ENCODE measurements around the gene OSBPL3.

GRCh38 chr7:24848878-24849277 is 131.1 kb downstream of the OSBPL3 start:
- TF ChIP-seq EZH2 (IDR thresholded peaks at IDR 0.05; ENCODE audit: borderline replicate concordance, low read length): no peak
- TF ChIP-seq, protein P1, sequence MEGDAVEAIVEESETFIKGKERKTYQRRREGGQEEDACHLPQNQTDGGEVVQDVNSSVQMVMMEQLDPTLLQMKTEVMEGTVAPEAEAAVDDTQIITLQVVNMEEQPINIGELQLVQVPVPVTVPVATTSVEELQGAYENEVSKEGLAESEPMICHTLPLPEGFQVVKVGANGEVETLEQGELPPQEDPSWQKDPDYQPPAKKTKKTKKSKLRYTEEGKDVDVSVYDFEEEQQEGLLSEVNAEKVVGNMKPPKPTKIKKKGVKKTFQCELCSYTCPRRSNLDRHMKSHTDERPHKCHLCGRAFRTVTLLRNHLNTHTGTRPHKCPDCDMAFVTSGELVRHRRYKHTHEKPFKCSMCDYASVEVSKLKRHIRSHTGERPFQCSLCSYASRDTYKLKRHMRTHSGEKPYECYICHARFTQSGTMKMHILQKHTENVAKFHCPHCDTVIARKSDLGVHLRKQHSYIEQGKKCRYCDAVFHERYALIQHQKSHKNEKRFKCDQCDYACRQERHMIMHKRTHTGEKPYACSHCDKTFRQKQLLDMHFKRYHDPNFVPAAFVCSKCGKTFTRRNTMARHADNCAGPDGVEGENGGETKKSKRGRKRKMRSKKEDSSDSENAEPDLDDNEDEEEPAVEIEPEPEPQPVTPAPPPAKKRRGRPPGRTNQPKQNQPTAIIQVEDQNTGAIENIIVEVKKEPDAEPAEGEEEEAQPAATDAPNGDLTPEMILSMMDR (conservative IDR thresholded peaks at IDR 0.05 in 1 of 2, IDR thresholded peaks at IDR 0.05 in 1 of 2; ENCODE audit: extremely low read depth in 1 of 2, insufficient read depth in 1 of 2, low read depth in 1 of 2, low read length in 2 of 2): no peak

Data from mammary epithelial cell (primary cell).